ENCODE measurements around the gene AFTPH. TPM values are rescaled to one million over a fixed set of nuclear protein-coding genes. Genes with fewer than 3 reads are reported as not detected.

Gene AFTPH
- total RNA-seq, 1 donor from 2014 or later = 28.9 TPM

- no peak overlapping the region for H3K27ac Mint-ChIP-seq
- no peak for TF ChIP-seq CTCF (IDR thresholded peaks at IDR 0.05; ENCODE audit: unreplicated experiment)
- H3K9me3 Mint-ChIP-seq (ENCODE audit: low read depth) = no peaks in the 10 kb centered on the region
- peaks cover 2% of the 10 kb centered on the region for H3K4me1 Mint-ChIP-seq (ENCODE audit: low read depth)
- H3K27me3 Mint-ChIP-seq = peaks cover 3% of the 10 kb centered on the region
- H3K36me3 Mint-ChIP-seq (ENCODE audit: insufficient read depth) = no peaks in the 10 kb centered on the region
- no peak for DNase-seq (ENCODE audit: low spot score, unreplicated experiment)
- no peak overlapping the region for H3K4me3 Mint-ChIP-seq (ENCODE audit: low read depth)
Measured at GRCh38 chr2:64623242-64623850, 99.2 kb downstream of the AFTPH start.

GRCh38 chr2:64624108-64624610, 100.0 kb downstream of the AFTPH start:
- Mint-ChIP-seq H3K36me3 (ENCODE audit: insufficient read depth) (no peaks in the 10 kb centered on the region), H3K4me1 (ENCODE audit: low read depth) (peaks cover 2% of the 10 kb centered on the region)
- TF ChIP-seq CTCF (IDR thresholded peaks at IDR 0.05; ENCODE audit: unreplicated experiment) = no peak

GRCh38 chr2:64624862-64625261, 100.7 kb downstream of the AFTPH start:
- H3K36me3 Mint-ChIP-seq (ENCODE audit: insufficient read depth) = no peaks in the 10 kb centered on the region
- H3K27ac Mint-ChIP-seq = no peak overlapping the region
- DNase-seq (ENCODE audit: low spot score, unreplicated experiment) = no peak
- TF ChIP-seq CTCF (IDR thresholded peaks at IDR 0.05; ENCODE audit: unreplicated experiment) = no peak
- H3K4me3 Mint-ChIP-seq (ENCODE audit: low read depth) = no peak overlapping the region
- no peaks in the 10 kb centered on the region for H3K9me3 Mint-ChIP-seq (ENCODE audit: low read depth)
- H3K4me1 Mint-ChIP-seq (ENCODE audit: low read depth) = peaks cover 2% of the 10 kb centered on the region
- peaks cover 3% of the 10 kb centered on the region for H3K27me3 Mint-ChIP-seq

More at GRCh38 chr2:64624108-64624610, 100.0 kb downstream of the AFTPH start:
- H3K9me3 Mint-ChIP-seq (ENCODE audit: low read depth) = no peaks in the 10 kb centered on the region
- no peak overlapping the region for H3K4me3 Mint-ChIP-seq (ENCODE audit: low read depth)
- peaks cover 3% of the 10 kb centered on the region for H3K27me3 Mint-ChIP-seq
- H3K27ac Mint-ChIP-seq = no peak overlapping the region
- no peak for DNase-seq (ENCODE audit: low spot score, unreplicated experiment)

- Mint-ChIP-seq H3K27ac (peak overlapping the region; percentile 44), H3K27me3 (peaks cover 3% of the 10 kb centered on the region), H3K9me3 (ENCODE audit: low read depth) (no peaks in the 10 kb centered on the region), H3K36me3 (ENCODE audit: insufficient read depth) (no peaks in the 10 kb centered on the region), H3K4me1 (ENCODE audit: low read depth) (peaks cover 2% of the 10 kb centered on the region), H3K4me3 (ENCODE audit: low read depth) (no peak overlapping the region)
- TF ChIP-seq CTCF (IDR thresholded peaks at IDR 0.05; ENCODE audit: unreplicated experiment) = peak; percentile 34
- DNase-seq (ENCODE audit: low spot score, unreplicated experiment) = no peak
Measured at GRCh38 chr2:64625299-64626145, 101.4 kb downstream of the AFTPH start.

- H3K9me3 Mint-ChIP-seq (ENCODE audit: low read depth) = no peaks in the 10 kb centered on the region
- peak overlapping the region; percentile 34 for H3K27ac Mint-ChIP-seq
- DNase-seq (ENCODE audit: low spot score, unreplicated experiment) = no peak
- H3K27me3 Mint-ChIP-seq = peaks cover 3% of the 10 kb centered on the region
- TF ChIP-seq CTCF (IDR thresholded peaks at IDR 0.05; ENCODE audit: unreplicated experiment) = no peak
- H3K4me1 Mint-ChIP-seq (ENCODE audit: low read depth) = peaks cover 2% of the 10 kb centered on the region
- no peaks in the 10 kb centered on the region for H3K36me3 Mint-ChIP-seq (ENCODE audit: insufficient read depth)
- H3K4me3 Mint-ChIP-seq (ENCODE audit: low read depth) = no peak overlapping the region
Measured at GRCh38 chr2:64626146-64626809, 102.2 kb downstream of the AFTPH start.

All from progenitor cell of endocrine pancreas (in vitro differentiated cells).